HL-60 (cell line): Measurements from ENCODE around the gene TRIAP1.

Experiments used
- DNase-seq, 2 experiments: peaks; one replicate each; pipeline ENCODE4 v3.0.0-alpha.2; 2010 to 2020; ENCODE audit warnings: low read depth in 1 of 2, low spot score in 1 of 2
- H3K27ac ChIP-seq: fragments of 250-450 bp; sonication (Bioruptor Pico); replicated peaks from 2 replicates; pipeline ENCODE4 v1.5.1; 2020; ENCODE audit warnings: mild to moderate bottlenecking, moderate library complexity
- H3K27me3 ChIP-seq: fragments of 250-450 bp; sonication (Bioruptor Pico); 2 replicates; pipeline ENCODE4 v1.5.1; 2021; ENCODE audit warnings: mild to moderate bottlenecking, moderate library complexity; ENCODE audit not compliant: insufficient read depth, poor library complexity, severe bottlenecking
- H3K4me3 ChIP-seq: replicated peaks from 2 replicates; pipeline ENCODE4 v1.5.1; 2011; ENCODE audit warnings: mild to moderate bottlenecking, control low read depth, low read length; ENCODE audit not compliant: insufficient read depth
- CTCF ChIP-seq: IDR thresholded peaks from one replicate; pipeline ENCODE4 v1.5.1; 2011; ENCODE audit warnings: low read length, control low read depth, inconsistent platforms; ENCODE audit not compliant: insufficient read depth
- GABPA ChIP-seq: IDR thresholded peaks from 2 replicates; pipeline ENCODE4 v1.6.1; 2012; ENCODE audit warnings: low read depth
- POLR2AphosphoS5 ChIP-seq: IDR thresholded peaks from 2 replicates; pipeline ENCODE4 v1.6.1; 2012; ENCODE audit warnings: low read depth
- REST ChIP-seq: IDR thresholded peaks from 2 replicates; pipeline ENCODE4 v1.6.1; 2012; ENCODE audit warnings: low read depth; ENCODE audit not compliant: insufficient replicate concordance
- SPI1 ChIP-seq: IDR thresholded peaks from 2 replicates; pipeline ENCODE4 v1.6.1; 2012; ENCODE audit warnings: low read depth, mild to moderate bottlenecking, borderline replicate concordance

The TRIAP1 gene

GRCh38 chr12:120403869-120404268 lies 42.3 kb downstream of the TRIAP1 start:
- TF ChIP-seq REST (no peak), SPI1 (no peak), GABPA (no peak), POLR2AphosphoS5 (no peak)
- no peak for DNase-seq
- no peaks in the 10 kb centered on the region for H3K27me3 ChIP-seq
- no peak overlapping the region for H3K4me3 ChIP-seq
- no peak overlapping the region for H3K27ac ChIP-seq

GRCh38 chr12:120402217-120402616 lies 44.0 kb downstream of the TRIAP1 start:
- H3K27ac ChIP-seq: no peak overlapping the region
- H3K4me3 ChIP-seq: no peak overlapping the region

DNA sequence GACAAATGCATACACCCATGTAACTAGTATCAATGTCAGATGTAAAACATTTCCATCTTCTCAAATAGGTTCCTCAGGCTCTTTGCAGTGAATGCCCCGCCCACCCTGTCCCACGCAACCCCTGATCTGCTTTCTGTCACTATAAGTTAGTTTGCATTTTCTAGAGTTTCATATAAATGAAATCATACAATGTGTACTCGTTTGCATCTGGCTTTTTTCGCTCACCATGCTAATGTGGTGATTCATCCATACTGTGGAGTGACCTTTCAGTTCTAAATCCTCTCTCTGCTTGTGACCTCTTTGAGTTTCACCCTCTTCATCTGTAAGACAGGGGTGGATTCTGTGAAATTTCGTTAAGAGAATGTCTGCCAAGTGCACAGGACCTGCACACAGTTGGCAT lies 46.7 kb downstream of the TRIAP1 start:
- no peak for DNase-seq

More at GRCh38 chr12:120402217-120402616, 44.0 kb downstream of the TRIAP1 start:
- no peak for DNase-seq
- TF ChIP-seq REST: no peak
- no peaks in the 10 kb centered on the region for H3K27me3 ChIP-seq

More for the DNA sequence above, 46.7 kb downstream of the TRIAP1 start:
- TF ChIP-seq REST (no peak), GABPA (no peak), POLR2AphosphoS5 (no peak), CTCF (no peak)
- Histone ChIP-seq H3K4me3 (no peak overlapping the region), H3K27me3 (no peaks in the 10 kb centered on the region), H3K27ac (no peak overlapping the region)
